GM21515 (cell line): Measurements from ENCODE around the gene LIN54.
"Not testable (repeated sequence)": the region's sequence is repeated elsewhere in the genome, so short reads cannot be mapped to it uniquely, and the experiment has no call there.

Experiments used
- ATAC-seq: cut with Tn5 transposase; IDR thresholded peaks from one replicate; pipeline ENCODE4 v1.9.1; 2021; ENCODE audit not compliant: unreplicated experiment

LIN54 gene

GRCh38 chr4:83010522-83011318 lies at the start of gene LIN54:
LIN54 (minus strand) TSS chr4:83010823; CDS start chr4:82984844, 25,979 bp downstream.
- peak; percentile 48 for ATAC-seq

- ATAC-seq, result no peak
Measured at GRCh38 chr4:83054928-83055327, 44.3 kb upstream of the LIN54 start.

GRCh38 chr4:83048781-83049180 lies 38.2 kb upstream of the LIN54 start:
- not testable (repeated sequence) for ATAC-seq

- ATAC-seq, result no peak
Measured at GRCh38 chr4:83046693-83047473, 36.3 kb upstream of the LIN54 start.

- ATAC-seq, result no peak
Measured at GRCh38 chr4:83043801-83044407, 33.3 kb upstream of the LIN54 start.

GRCh38 chr4:83043157-83043556 lies 32.5 kb upstream of the LIN54 start:
- ATAC-seq, result not testable (repeated sequence)

GRCh38 chr4:83040269-83040668 lies 29.6 kb upstream of the LIN54 start:
- no peak for ATAC-seq

GRCh38 chr4:83036991-83037665 lies 26.5 kb upstream of the LIN54 start:
- ATAC-seq, result no peak

GRCh38 chr4:83034630-83035494 lies 24.2 kb upstream of the LIN54 start, which contains the start of gene COPS4:
COPS4 (plus strand) TSS chr4:83035183; CDS start chr4:83035225, 42 bp downstream.
- ATAC-seq, result peak; percentile 99

GRCh38 chr4:83029688-83030087 lies 19.1 kb upstream of the LIN54 start:
- ATAC-seq, result no peak

- no peak for ATAC-seq
Measured at GRCh38 chr4:83028976-83029375, 18.4 kb upstream of the LIN54 start.

GRCh38 chr4:83025563-83025962 lies 14.9 kb upstream of the LIN54 start:
- no peak for ATAC-seq

GRCh38 chr4:83024233-83024632 lies 13.6 kb upstream of the LIN54 start:
- no peak for ATAC-seq

GRCh38 chr4:83023599-83023998 lies 13.0 kb upstream of the LIN54 start:
- ATAC-seq, result not testable (repeated sequence)

- ATAC-seq, result no peak
Measured at GRCh38 chr4:83022724-83023450, 12.3 kb upstream of the LIN54 start.

GRCh38 chr4:83019794-83020494 lies 9.3 kb upstream of the LIN54 start:
- no peak for ATAC-seq

- ATAC-seq, result no peak
Measured at GRCh38 chr4:83013902-83014301, 3.3 kb upstream of the LIN54 start.

GRCh38 chr4:83013420-83013867 lies 2.8 kb upstream of the LIN54 start:
- no peak for ATAC-seq
